Breast epithelium (tissue), 4 donors: ENCODE measurements around the gene SNX33. TPM values are rescaled to one million over a fixed set of nuclear protein-coding genes. Genes with fewer than 3 reads are reported as not detected.
A peak's percentile ranks its signal among the peaks of the same experiment; 100 is the strongest.

Experiments used
- DNase-seq, 2 donors: peaks; one replicate each; pipeline ENCODE4 v3.0.0-alpha.2; 2019; ENCODE audit warnings: low spot score in 2 of 2
- H3K27ac ChIP-seq, 2 donors: fragments of 200-600 bp; sonication (generic) in 1 of 2; one replicate each; pipeline ENCODE4 v1.5.1; 2016 to 2019; ENCODE audit warnings: mild to moderate bottlenecking in 1 of 2
- H3K27me3 ChIP-seq, 2 donors: fragments of 200-600 bp; sonication (generic) in 1 of 2; one replicate each; pipeline versions ENCODE4 v1.5.1 to v1.6.0; 2017 to 2019; ENCODE audit warnings: control low read depth in 1 of 2, mild to moderate bottlenecking in 1 of 2
- H3K36me3 ChIP-seq: fragments of 200-600 bp; one replicate; pipeline ENCODE4 v1.5.1; 2019
- H3K4me1 ChIP-seq, 2 donors: fragments of 200-600 bp; sonication (generic); one replicate each; pipeline ENCODE4 v1.5.1; 2016 to 2019; ENCODE audit warnings: control low read depth in 1 of 2
- H3K4me3 ChIP-seq, 3 donors: fragments of 200-600 bp; sonication (generic); 1 replicate in 2 of 3; 2 replicates in 1 of 3; pipeline ENCODE4 v1.5.1; 2016 to 2019; ENCODE audit warnings: mild to moderate bottlenecking in 3 of 3, moderate library complexity in 2 of 3
- H3K9me3 ChIP-seq, 2 donors: fragments of 200-600 bp; sonication (generic) in 1 of 2; one replicate each; pipeline ENCODE4 v1.5.1; 2016 to 2019; ENCODE audit warnings: control low read depth in 1 of 2
- CTCF ChIP-seq, 3 donors: fragments of 450-650 bp; IDR thresholded peaks; one replicate each; pipeline ENCODE4 v1.5.1; 2016 to 2017; ENCODE audit warnings: antibody characterized with exemption in 3 of 3, mild to moderate bottlenecking in 3 of 3, moderate library complexity in 3 of 3
- POLR2A ChIP-seq: fragments of 450-650 bp; IDR thresholded peaks from one replicate; pipeline ENCODE4 v1.6.1; 2016; ENCODE audit warnings: antibody characterized with exemption, mild to moderate bottlenecking, moderate library complexity
- POLR2AphosphoS5 ChIP-seq, 3 donors: sonication (generic); formaldehyde crosslinking; IDR thresholded peaks; one replicate each; pipeline ENCODE4 v1.6.1; 2017; ENCODE audit warnings: antibody characterized with exemption in 3 of 3
- intact Hi-C: fragments of 100-400 bp; cut with DNase I; formaldehyde crosslinking; loops from one replicate; pipeline ENCODE4 v1.15.1; 2023; ENCODE audit warnings: low total_unique reads
- total RNA-seq, 3 donors: library from RNA; depleted of rRNA; stranded (reverse); fragments of >200 nt; gene quantifications; one replicate each; pipeline ENCODE4 v1.1.0, GENCODE V29; 2016

SNX33 gene
- total RNA-seq, result 10 to 100 TPM; 32.8 to 42.7 (median 36.3) TPM

GRCh38 chr15:75647370-75648155, at the start of gene SNX33:
Gene SNX33 (plus strand): TSS chr15:75647912. CDS start chr15:75649103, 1,191 bp downstream.
- Histone ChIP-seq H3K27ac (peak within 1 kb of the TSS; percentile 93 to 98), H3K4me3 (peak within 1 kb of the TSS; percentile 77 to 91 (median 90)), H3K4me1 (peaks cover 16 to 39% of the 10 kb centered on the region in 2 donors), H3K9me3 (no peaks in the 10 kb centered on the region), H3K27me3 (no peaks in the 10 kb centered on the region), H3K36me3 (no peaks in the 10 kb centered on the region)
- intact Hi-C loops, result no loop called here
- peak; percentile 22 to 52 (median 51) for TF ChIP-seq POLR2AphosphoS5 (IDR thresholded peaks at IDR 0.05)
- TF ChIP-seq CTCF (IDR thresholded peaks at IDR 0.05), result peak; percentile 13 to 46 (median 37)
- peak; percentile 67 for TF ChIP-seq POLR2A
- DNase-seq, result peak; percentile 63 to 75

- Histone ChIP-seq H3K27ac (peak overlapping the region in 1 of 2 donors; percentile 54), H3K36me3 (no peaks in the 10 kb centered on the region)
- TF ChIP-seq CTCF (IDR thresholded peaks at IDR 0.05), result no peak
- TF ChIP-seq POLR2A, result no peak
- no peak for TF ChIP-seq POLR2AphosphoS5 (IDR thresholded peaks at IDR 0.05)
These were observed 49.4 kb upstream of the SNX33 start for GRCh38 chr15:75598361-75598760.

GRCh38 chr15:75599401-75599800, 48.3 kb upstream of the SNX33 start:
- no peaks in the 10 kb centered on the region for H3K4me1 ChIP-seq
- no peaks in the 10 kb centered on the region for H3K36me3 ChIP-seq
- H3K4me3 ChIP-seq, result no peak overlapping the region
- peak overlapping the region in 1 of 2 donors; percentile 54 for H3K27ac ChIP-seq
- intact Hi-C loops, result no loop called here
- H3K9me3 ChIP-seq, result no peaks in the 10 kb centered on the region
- no peaks in the 10 kb centered on the region for H3K27me3 ChIP-seq
- no peak for DNase-seq
- no peak for TF ChIP-seq CTCF (IDR thresholded peaks at IDR 0.05)
- TF ChIP-seq POLR2AphosphoS5 (IDR thresholded peaks at IDR 0.05), result no peak
- TF ChIP-seq POLR2A, result no peak

More at GRCh38 chr15:75598361-75598760, 49.4 kb upstream of the SNX33 start:
- H3K9me3 ChIP-seq, result no peaks in the 10 kb centered on the region
- no peak overlapping the region for H3K4me3 ChIP-seq
- no peak for DNase-seq
- H3K27me3 ChIP-seq, result no peaks in the 10 kb centered on the region
- H3K4me1 ChIP-seq, result no peaks in the 10 kb centered on the region
- intact Hi-C loops, result no loop called here

GRCh38 chr15:75606026-75606425, 41.7 kb upstream of the SNX33 start:
- Histone ChIP-seq H3K4me3 (no peak overlapping the region), H3K27ac (no peak overlapping the region), H3K36me3 (peaks cover 15% of the 10 kb centered on the region), H3K9me3 (no peaks in the 10 kb centered on the region), H3K4me1 (no peaks in the 10 kb centered on the region), H3K27me3 (no peaks in the 10 kb centered on the region)
- DNase-seq, result no peak
- no peak for TF ChIP-seq CTCF (IDR thresholded peaks at IDR 0.05)
- TF ChIP-seq POLR2A, result no peak
- no peak for TF ChIP-seq POLR2AphosphoS5 (IDR thresholded peaks at IDR 0.05)
- intact Hi-C loops, result no loop called here
